Bladder microvascular endothelial cell (primary cell): ENCODE data around the gene CCNT1. TPM values are rescaled to one million over a fixed set of nuclear protein-coding genes. Genes with fewer than 3 reads are reported as not detected.

Source experiments
- total RNA-seq: library from RNA; depleted of rRNA; stranded (reverse); fragments of >200 nt; gene quantifications from 2 replicates; pipeline ENCODE4 v1.2.3, GENCODE V29; 2014

The CCNT1 gene
- total RNA-seq, result 11.3 and 30.2 TPM in 2 replicates

DNA sequence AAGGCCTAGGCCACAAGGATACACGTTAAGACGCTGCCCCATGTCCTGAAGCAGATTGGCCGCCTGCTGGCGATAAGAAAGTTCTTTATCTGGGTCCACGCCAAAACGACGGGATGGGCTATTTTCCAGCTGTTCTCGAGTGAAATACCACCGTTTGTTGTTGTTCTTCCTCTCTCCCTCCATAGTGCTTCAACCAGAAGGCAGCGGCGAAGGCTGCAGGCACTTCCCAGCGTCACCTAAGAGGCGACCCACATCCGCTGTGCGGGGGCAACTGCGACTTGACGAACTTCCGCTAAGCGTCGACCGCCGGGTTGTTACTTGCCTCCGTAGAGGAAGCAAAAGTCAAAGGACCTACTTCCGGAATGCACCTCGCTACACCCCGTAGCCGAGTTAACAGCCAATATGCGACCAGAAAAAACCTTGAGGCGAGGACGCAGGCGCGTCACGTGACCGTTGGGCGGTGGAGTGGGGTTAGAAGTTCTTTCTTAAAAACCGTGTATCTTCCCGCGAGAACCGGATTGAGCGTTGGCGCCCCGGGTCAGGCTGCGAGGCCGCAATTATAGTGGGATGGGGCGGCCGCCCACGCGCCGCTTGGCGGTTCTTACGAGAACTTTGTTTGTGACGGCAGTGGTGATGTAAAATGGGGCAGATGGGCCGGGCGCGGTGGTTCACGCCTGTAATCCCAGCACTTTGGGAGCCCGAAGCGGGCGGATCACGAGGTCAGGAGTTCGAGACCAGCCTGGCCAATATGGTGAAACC is at the start of gene CCNT1:
CCNT1 (minus strand) TSS at position 215 of the 759 bp plus-strand sequence; CDS start at position 183, 32 bp downstream.

GRCh38 chr12:48681710-48682532 is 34.6 kb downstream of the CCNT1 start, which contains the start of gene KANSL2:
TSS of gene KANSL2 (minus strand) at chr12:48682238. CDS start at chr12:48681632, 606 bp downstream.

Other genes with a start within 250 kb of the CCNT1 start
- gene ANP32D, start 244.1 kb downstream of the CCNT1 start, total RNA-seq, result not detected in 2 replicates
- gene C12orf54, start 234.2 kb downstream of the CCNT1 start, total RNA-seq, result not detected in 2 replicates
- not detected in 2 replicates for gene OR8S1, start 191.1 kb downstream of the CCNT1 start, total RNA-seq
- not detected in 2 replicates for gene LALBA, start 146.7 kb downstream of the CCNT1 start, total RNA-seq
- 34.0 and 55.1 TPM in 2 replicates for gene KANSL2, start 34.5 kb downstream of the CCNT1 start, total RNA-seq
- gene ADCY6, start 72.4 kb upstream of the CCNT1 start, total RNA-seq, result 24.1 and 66.6 TPM in 2 replicates
- 16.0 and 19.8 TPM in 2 replicates for gene CACNB3, start 101.8 kb upstream of the CCNT1 start, total RNA-seq
- 84.2 and 143 TPM in 2 replicates for gene DDX23, start 135.5 kb upstream of the CCNT1 start, total RNA-seq
- 5.5 and 12.0 TPM in 2 replicates for gene RND1, start 149.2 kb upstream of the CCNT1 start, total RNA-seq
- 7.9 and 11.6 TPM in 2 replicates for gene FKBP11, start 208.8 kb upstream of the CCNT1 start, total RNA-seq
- gene ARF3, start 240.8 kb upstream of the CCNT1 start, total RNA-seq, result 26.6 and 52.1 TPM in 2 replicates